ENCODE results near the gene CFL2. TPM values are rescaled to one million over a fixed set of nuclear protein-coding genes. Genes with fewer than 3 reads are reported as not detected.

Gene CFL2
- total and polyA plus RNA-seq, 11 donors, result 381 to 1,097 (median 556) TPM

- intact Hi-C loops (cut with DNase I), result no loop called here
- H3K4me1 ChIP-seq, result peaks cover 0 to 8% (median 0%) of the 10 kb centered on the region in 12 donors
- no peak overlapping the region for H3K4me3 ChIP-seq
- TF ChIP-seq POLR2A (IDR thresholded peaks at IDR 0.05), result no peak
- no peak for TF ChIP-seq CTCF (IDR thresholded peaks at IDR 0.05)
- H3K9me3 ChIP-seq, result no peaks in the 10 kb centered on the region
- ATAC-seq (no peak), DNase-seq (no peak)
- H3K27ac ChIP-seq, result no peak overlapping the region
- H3K36me3 ChIP-seq, result no peaks in the 10 kb centered on the region
- 84 to 88% (median 86%) methylated on average over 2 of the region's 2 CpGs for WGBS, 4 donors
- no peaks in the 10 kb centered on the region for H3K27me3 ChIP-seq
These were observed 6.7 kb upstream of the CFL2 start for GRCh38 chr14:34721129-34721528.

GRCh38 chr14:34718750-34719304, 4.4 kb upstream of the CFL2 start:
- Histone ChIP-seq H3K27me3 (no peaks in the 10 kb centered on the region), H3K9me3 (no peaks in the 10 kb centered on the region), H3K27ac (no peak overlapping the region), H3K4me3 (no peak overlapping the region), H3K36me3 (no peaks in the 10 kb centered on the region), H3K4me1 (peaks cover 0 to 15% (median 6%) of the 10 kb centered on the region in 12 donors)
- 57 to 80% (median 71%) methylated on average over 4 of the region's 4 CpGs for WGBS, 4 donors
- intact Hi-C loops (cut with DNase I), result loop anchor here in 2 of 10 donors (5.0 to 10.0 kb wide), 2 partner anchors 37 to 156 kb away; partner anchors contain the start of gene BAZ1A (in 1 of the 2)
- DNase-seq (no peak), ATAC-seq (no peak)
- TF ChIP-seq POLR2A (IDR thresholded peaks at IDR 0.05) (no peak), CTCF (IDR thresholded peaks at IDR 0.05) (no peak)

- TF ChIP-seq POLR2A (IDR thresholded peaks at IDR 0.05), result no peak
- TF ChIP-seq CTCF (IDR thresholded peaks at IDR 0.05), result no peak
- Histone ChIP-seq H3K36me3 (peaks cover 0 to 22% (median 8%) of the 10 kb centered on the region in 9 donors), H3K4me1 (peaks cover 0 to 42% (median 17%) of the 10 kb centered on the region in 12 donors), H3K27me3 (no peaks in the 10 kb centered on the region), H3K27ac (peak overlapping the region; percentile 93 to 100 (median 98)), H3K9me3 (no peaks in the 10 kb centered on the region), H3K4me3 (peak overlapping the region; percentile 67 to 95 (median 88))
- intact Hi-C loops (cut with DNase I), result loop anchor here in 3 of 10 donors (2.0 to 10.0 kb wide), 3 partner anchors 33 to 160 kb away; partner anchors contain the start of genes BAZ1A (in 1 of the 3) and SNX6 (in 1 of the 3)
- ATAC-seq (no peak), DNase-seq (no peak)
- WGBS, 4 donors, result 50 to 52% (median 51%) methylated on average over 8 of the region's 8 CpGs
These were observed 902 bp upstream of the CFL2 start for GRCh38 chr14:34715127-34715863.
